ENCODE measurements around the gene EPHB1.

DNA sequence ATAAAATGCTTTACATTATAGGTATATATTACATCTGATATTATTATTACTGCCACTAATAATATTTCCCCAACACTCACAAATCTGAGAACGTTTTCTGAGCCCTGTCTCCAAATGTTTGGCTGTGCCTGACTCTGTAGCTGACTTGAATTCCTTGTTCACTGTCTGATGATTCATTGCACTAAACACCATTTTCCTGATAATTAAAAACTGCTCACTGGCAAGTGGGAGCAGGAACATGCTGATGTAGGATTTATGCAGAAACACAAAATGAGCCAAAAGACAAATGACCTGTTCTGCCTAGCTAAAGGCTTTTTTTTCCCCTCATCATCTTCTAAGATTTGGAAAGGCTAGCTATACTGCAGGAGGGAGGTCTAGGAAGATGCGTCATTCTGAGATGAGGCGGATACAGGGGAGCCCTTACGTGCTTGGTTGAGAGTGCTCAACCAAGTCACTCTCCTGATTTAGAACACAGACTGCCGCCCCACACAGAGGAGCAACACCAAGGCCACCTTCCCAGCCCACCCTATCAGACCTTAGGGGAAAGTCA lies 380.7 kb downstream of the EPHB1 start:
- TF ChIP-seq ISL1 (CRISPR knock-in tag; IDR thresholded peaks at IDR 0.05) (no peak), RARB (CRISPR knock-in tag; IDR thresholded peaks at IDR 0.05) (no peak), ZFP3 (CRISPR knock-in tag; IDR thresholded peaks at IDR 0.05) (no peak), ZNF565 (CRISPR knock-in tag; conservative IDR thresholded peaks at IDR 0.05; ENCODE audit: low read depth) (no peak), GLIS3 (CRISPR knock-in tag; IDR thresholded peaks at IDR 0.05) (no peak), SNAI2 (CRISPR knock-in tag; IDR thresholded peaks at IDR 0.05) (no peak)
- TF ChIP-seq, protein P1, sequence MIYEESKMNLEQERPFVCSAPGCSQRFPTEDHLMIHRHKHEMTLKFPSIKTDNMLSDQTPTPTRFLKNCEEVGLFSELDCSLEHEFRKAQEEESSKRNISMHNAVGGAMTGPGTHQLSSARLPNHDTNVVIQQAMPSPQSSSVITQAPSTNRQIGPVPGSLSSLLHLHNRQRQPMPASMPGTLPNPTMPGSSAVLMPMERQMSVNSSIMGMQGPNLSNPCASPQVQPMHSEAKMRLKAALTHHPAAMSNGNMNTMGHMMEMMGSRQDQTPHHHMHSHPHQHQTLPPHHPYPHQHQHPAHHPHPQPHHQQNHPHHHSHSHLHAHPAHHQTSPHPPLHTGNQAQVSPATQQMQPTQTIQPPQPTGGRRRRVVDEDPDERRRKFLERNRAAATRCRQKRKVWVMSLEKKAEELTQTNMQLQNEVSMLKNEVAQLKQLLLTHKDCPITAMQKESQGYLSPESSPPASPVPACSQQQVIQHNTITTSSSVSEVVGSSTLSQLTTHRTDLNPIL (CRISPR knock-in tag; IDR thresholded peaks at IDR 0.05; ENCODE audit: low read depth), result no peak
- TF ChIP-seq, protein P2, sequence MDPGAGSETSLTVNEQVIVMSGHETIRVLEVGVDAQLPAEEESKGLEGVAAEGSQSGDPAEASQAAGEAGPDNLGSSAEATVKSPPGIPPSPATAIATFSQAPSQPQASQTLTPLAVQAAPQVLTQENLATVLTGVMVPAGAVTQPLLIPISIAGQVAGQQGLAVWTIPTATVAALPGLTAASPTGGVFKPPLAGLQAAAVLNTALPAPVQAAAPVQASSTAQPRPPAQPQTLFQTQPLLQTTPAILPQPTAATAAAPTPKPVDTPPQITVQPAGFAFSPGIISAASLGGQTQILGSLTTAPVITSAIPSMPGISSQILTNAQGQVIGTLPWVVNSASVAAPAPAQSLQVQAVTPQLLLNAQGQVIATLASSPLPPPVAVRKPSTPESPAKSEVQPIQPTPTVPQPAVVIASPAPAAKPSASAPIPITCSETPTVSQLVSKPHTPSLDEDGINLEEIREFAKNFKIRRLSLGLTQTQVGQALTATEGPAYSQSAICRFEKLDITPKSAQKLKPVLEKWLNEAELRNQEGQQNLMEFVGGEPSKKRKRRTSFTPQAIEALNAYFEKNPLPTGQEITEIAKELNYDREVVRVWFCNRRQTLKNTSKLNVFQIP (CRISPR knock-in tag; IDR thresholded peaks at IDR 0.05; ENCODE audit: borderline replicate concordance, low read depth), result no peak

All from SK-N-SH treated with all-trans-retinoic acid at 6 μM for 48 hours (cell line).